Measurements from ENCODE around the gene ZDHHC8.

- TF ChIP-seq CTCF (IDR thresholded peaks at IDR 0.05) (no peak), POLR2A (IDR thresholded peaks at IDR 0.05) (no peak), POLR2AphosphoS5 (IDR thresholded peaks at IDR 0.05; ENCODE audit: insufficient read depth in 1 of 2, low read depth in 1 of 2) (no peak)
Measured at GRCh38 chr22:20128619-20128901, 3.0 kb upstream of the ZDHHC8 start.

Measured in vagina (tissue), 2 donors.